ENCODE measurements around the gene ACOX1.
A peak's percentile ranks its signal among the peaks of the same experiment; 100 is the strongest.
"Not testable (repeated sequence)": the region's sequence is repeated elsewhere in the genome, so short reads cannot be mapped to it uniquely, and the experiment has no call there.

ACOX1 gene

DNA sequence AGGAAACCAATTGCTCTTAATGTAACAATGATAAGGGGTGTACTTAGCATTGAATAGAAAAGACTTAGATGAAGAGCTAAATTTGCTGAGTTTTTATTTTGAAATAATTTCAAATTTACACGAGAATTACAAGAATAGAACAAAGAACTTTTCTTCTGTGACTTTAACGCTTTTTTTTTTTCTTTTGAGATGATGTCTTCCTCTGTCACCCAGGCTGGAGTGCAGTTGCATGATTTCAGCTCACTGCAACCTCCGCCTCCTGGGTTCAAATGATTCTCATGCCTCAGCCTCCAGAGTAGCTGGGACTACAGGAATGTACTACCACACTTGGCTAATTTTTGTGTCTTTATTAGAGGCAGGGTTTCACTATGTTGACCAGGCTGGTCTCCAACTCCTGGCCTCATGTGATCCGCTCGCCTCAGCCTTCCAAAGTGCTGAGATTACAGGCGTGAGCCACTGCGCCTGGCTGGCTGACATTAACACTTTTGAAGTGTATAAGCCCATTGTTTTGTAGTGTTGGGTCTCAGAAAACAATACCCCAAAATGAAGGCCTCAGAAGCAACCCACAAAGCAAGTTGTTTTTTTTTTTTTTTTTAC lies 2.2 kb upstream of the ACOX1 start:
- no peak for DNase-seq (ENCODE audit: low read depth)

DNA sequence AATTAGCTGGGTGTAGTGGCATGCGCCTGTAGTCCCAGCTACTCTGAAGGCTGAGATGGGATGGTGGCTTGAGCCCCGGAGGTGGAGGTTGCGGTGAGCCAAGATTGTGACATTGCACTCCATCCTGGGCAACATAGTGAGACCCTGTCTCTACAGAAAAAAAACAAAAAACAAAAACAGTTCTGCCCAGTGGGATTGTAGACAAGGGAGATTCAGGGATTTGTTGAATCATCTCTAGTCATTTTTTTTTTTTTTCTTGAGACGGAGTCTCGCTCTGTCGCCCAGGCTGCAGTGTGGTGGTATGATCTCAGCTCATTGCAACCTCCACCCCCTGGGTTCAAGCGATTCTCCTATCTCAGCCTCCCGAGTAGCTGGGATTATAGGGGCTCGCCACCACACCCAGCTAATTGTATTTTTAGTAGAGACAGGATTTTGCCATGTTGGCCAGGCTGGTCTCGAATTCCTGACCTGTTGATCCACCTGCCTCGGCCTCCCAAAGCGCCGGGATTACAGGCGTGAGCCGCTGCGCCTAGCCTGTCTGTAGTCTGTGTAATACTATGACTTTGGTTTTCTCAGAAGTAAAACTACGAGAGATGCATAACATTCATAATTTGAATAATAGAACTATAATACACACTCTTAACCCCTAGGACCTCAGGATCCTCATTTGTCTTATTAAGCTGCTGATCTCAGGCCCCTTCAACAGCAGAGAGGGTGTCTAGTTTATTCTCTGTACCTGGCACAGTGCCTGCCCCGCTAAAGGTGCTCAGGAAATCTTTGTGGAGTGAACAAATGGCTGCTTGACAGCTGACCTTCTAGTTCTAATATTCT lies 1.4 kb upstream of the ACOX1 start:
- no peak for DNase-seq (ENCODE audit: low read depth)

GRCh38 chr17:75979705-75980187 lies 780 bp upstream of the ACOX1 start:
- DNase-seq (ENCODE audit: low read depth) = no peak

GRCh38 chr17:75976175-75976848 lies 2.7 kb downstream of the ACOX1 start:
- no peak for DNase-seq (ENCODE audit: low read depth)

DNA sequence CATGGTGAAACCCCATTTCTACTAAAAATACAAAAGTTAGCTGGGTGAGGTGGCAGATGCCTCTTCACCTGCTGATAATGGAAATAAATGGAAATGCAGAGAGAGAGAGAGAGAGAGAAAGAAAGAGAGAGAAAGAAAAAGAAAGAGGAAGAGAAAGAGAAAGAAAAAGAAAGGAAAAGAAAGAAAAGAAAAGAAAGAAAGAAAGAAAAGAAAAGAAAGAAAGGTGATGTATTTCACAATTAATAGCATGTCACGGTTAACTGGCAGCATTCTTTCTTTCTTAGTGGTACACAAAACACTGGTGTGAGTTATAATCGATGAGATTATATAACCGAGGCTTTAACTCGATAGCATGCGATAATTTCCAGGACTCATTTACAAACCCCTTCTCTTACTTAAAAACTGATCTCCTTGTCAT lies 3.2 kb downstream of the ACOX1 start:
- DNase-seq (ENCODE audit: low read depth) = no peak

DNA sequence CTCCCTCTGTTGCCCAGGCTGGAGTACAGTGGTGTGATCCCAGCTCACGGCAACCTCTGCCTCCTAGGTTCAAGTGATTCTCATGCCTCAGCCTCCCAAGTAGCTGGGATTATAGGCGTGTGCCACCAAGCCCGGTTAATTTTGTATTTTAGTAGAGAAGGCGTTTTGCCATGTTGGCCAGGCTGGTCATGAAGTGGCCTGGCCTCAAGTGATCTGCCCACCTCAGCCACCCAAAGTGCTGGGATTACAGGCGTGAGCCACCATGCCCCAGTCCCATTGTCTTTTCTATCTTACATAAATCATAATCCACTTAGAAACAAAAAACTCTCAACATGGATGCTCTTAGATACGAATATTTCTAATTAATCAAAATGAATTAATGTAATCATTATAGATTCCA lies 3.8 kb downstream of the ACOX1 start:
- DNase-seq (ENCODE audit: low read depth) = not testable (repeated sequence)

GRCh38 chr17:75970626-75971025 lies 8.3 kb downstream of the ACOX1 start:
- DNase-seq (ENCODE audit: low read depth) = no peak

- no peak for DNase-seq (ENCODE audit: low read depth)
Measured at GRCh38 chr17:75970011-75970523, 8.9 kb downstream of the ACOX1 start.

- DNase-seq (ENCODE audit: low read depth) = not testable (repeated sequence)
Measured at GRCh38 chr17:75969044-75969443, 9.9 kb downstream of the ACOX1 start.

DNA sequence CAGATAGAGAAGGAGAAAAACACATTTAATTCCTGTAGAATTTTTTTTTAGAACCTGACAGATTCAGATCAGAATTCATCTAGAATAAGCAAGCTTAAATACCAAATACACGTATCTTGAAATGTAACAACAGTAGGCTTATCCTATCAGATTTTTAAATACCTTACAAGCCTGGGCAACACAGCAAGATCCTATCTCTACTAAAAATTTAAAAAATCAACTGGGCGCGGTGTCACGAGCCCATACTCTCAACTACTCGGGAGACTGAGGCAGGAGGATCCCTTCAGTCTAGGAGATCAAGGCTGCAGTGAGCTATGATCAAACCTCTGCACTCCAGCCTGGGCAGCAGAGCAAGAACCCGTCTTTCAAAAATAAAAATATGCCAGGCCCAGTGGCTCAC lies 13.5 kb downstream of the ACOX1 start:
- no peak for DNase-seq (ENCODE audit: low read depth)

GRCh38 chr17:75959839-75960511 lies 19.0 kb downstream of the ACOX1 start:
- DNase-seq (ENCODE audit: low read depth) = no peak

- no peak for DNase-seq (ENCODE audit: low read depth)
Measured at GRCh38 chr17:75959051-75959838, 19.7 kb downstream of the ACOX1 start.

DNA sequence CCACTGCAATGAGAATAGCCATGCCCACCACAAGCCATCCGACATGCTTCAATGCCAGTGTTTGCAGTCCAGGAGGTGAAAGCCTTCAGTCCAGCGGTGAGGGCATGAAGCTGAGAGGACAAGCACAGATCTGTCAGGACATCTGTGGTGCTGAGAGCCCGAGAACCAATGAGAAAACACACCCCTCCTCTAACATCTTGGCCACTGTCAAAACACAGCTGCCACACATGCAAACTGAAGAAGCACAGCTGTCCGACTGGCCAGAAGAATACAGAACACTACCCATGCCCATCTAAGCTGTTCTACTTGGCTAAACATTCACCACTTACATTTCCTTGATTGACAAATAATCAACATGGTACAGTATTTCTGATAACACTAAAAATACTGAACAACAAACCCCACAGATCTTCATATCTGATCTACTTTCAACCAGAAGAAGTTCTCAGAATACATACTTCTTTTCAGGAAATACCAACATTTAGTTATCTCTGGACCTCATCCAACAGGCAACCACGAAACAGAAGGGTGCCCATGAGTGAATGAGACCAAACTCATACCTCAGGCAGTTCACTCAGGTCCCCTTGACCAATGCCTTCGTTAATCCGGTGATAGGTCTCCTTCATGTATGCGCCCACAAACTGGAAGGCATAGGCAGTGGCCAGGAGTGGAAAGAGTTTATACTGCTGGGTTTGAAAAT lies 28.0 kb downstream of the ACOX1 start:
- no peak for DNase-seq (ENCODE audit: low read depth)

GRCh38 chr17:75950421-75950820 lies 28.5 kb downstream of the ACOX1 start:
- DNase-seq (ENCODE audit: low read depth) = no peak

GRCh38 chr17:75945211-75945610 lies 33.8 kb downstream of the ACOX1 start:
- DNase-seq (ENCODE audit: low read depth) = no peak

DNA sequence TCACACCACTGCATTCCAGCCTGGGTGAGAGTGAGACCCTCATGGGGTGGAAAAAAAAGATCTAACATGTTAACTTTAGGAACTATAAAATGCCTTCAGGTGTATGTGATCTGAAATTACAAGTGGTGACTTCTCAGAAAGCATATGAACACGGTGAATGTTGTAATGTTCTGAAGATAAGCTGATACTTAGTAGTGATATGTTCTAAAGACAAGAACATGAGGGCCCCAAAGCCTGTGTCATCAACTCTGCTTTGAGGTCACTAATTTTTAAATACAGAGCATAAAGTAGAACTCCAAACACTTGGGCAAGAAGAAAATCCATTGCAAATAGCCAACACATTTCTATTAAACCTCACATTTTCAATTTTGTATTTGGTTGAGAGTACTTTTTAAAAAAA lies 35.5 kb downstream of the ACOX1 start:
- DNase-seq (ENCODE audit: low read depth) = no peak

DNA sequence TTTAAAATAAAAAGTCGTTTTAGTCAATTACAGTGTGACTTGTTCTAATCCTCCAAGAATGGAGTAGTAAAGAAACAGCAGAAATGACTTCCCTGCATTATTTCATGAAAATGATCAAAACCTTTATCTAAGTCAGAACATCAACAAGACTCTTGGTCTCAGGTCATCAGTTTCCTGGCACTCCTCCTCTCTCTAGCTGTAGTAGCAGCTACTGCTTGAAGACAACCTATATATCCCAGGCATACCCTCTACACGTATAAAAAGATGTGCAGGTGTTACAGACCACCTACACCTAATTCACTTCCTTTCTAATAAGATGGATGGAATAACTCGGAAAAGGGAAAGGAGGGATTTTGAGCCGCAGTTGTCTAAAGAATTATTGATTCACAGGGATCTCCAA lies 36.5 kb downstream of the ACOX1 start:
- DNase-seq (ENCODE audit: low read depth) = no peak

DNA sequence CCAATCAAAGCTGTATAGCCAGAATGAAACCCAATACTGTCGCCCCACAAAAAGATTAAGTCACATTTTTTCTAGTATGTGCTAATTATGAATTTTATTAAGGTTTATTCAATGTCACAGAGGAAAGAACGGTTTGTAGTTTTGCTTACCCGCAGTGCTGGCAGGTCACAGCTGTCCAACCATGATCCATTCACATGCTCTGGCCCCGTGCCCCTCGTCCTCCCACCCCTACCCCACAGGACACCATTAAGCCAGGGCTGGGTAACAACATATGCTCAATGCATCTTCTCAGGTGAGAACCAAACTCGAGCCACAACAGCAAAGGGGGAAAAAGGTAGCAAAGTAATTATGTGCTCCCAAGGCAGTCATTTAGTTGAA lies 37.5 kb downstream of the ACOX1 start:
- DNase-seq (ENCODE audit: low read depth) = no peak

GRCh38 chr17:75940727-75941441 lies 38.1 kb downstream of the ACOX1 start, which contains the start of gene FBF1:
FBF1 (minus strand) TSS chr17:75941042; CDS start chr17:75938149, 2,893 bp downstream.
- DNase-seq (ENCODE audit: low read depth) = peak; percentile 78

GRCh38 chr17:75937652-75938051 lies 41.3 kb downstream of the ACOX1 start:
- no peak for DNase-seq (ENCODE audit: low read depth)

All from activated gamma-delta T cell treated with anti-CD3 and anti-CD28 coated beads, Interleukin-2, amount 50 U/mL, for 16 hours (primary cell).